CD4-positive, alpha-beta T cell treated with Interleukin-10 for 1 hour (primary cell): ENCODE data around the gene KCNN1.
"Not testable (repeated sequence)": the region's sequence is repeated elsewhere in the genome, so short reads cannot be mapped to it uniquely, and the experiment has no call there.

Source experiments
- DNase-seq: peaks from one replicate; pipeline ENCODE4 v3.0.0-alpha.2; 2020

The KCNN1 gene

GRCh38 chr19:18001777-18002345 lies 35.0 kb downstream of the KCNN1 start:
- no peak for DNase-seq

- DNase-seq = peak; percentile 37
Measured at GRCh38 chr19:18002347-18002850, 35.5 kb downstream of the KCNN1 start.

GRCh38 chr19:18005750-18006149 lies 38.8 kb downstream of the KCNN1 start:
- DNase-seq = not testable (repeated sequence)

- peak; percentile 85 for DNase-seq
Measured at GRCh38 chr19:18007044-18007916, 40.4 kb downstream of the KCNN1 start.

- DNase-seq = peak; percentile 93
Measured at GRCh38 chr19:18007917-18008673, 41.2 kb downstream of the KCNN1 start, which contains the start of gene ARRDC2. TSS of gene ARRDC2 (plus strand) at chr19:18008170. CDS start at chr19:18008311, 141 bp downstream.

- no peak for DNase-seq
Measured at GRCh38 chr19:18008814-18009213, 41.9 kb downstream of the KCNN1 start.

GRCh38 chr19:18009412-18010066 lies 42.6 kb downstream of the KCNN1 start:
- no peak for DNase-seq

GRCh38 chr19:18010149-18010548 lies 43.2 kb downstream of the KCNN1 start:
- DNase-seq = no peak

- no peak for DNase-seq
Measured at GRCh38 chr19:18013210-18014111, 46.6 kb downstream of the KCNN1 start.

GRCh38 chr19:18014197-18014596 lies 47.3 kb downstream of the KCNN1 start:
- DNase-seq = peak; percentile 75

- DNase-seq = no peak
Measured at GRCh38 chr19:18016209-18016910, 49.5 kb downstream of the KCNN1 start.

GRCh38 chr19:18017275-18018083 lies 50.6 kb downstream of the KCNN1 start:
- DNase-seq = no peak

GRCh38 chr19:18020212-18021085 lies 53.5 kb downstream of the KCNN1 start:
- DNase-seq = no peak

- peak; percentile 81 for DNase-seq
Measured at GRCh38 chr19:18021121-18021755, 54.3 kb downstream of the KCNN1 start.

- peak; percentile 78 for DNase-seq
Measured at GRCh38 chr19:18023622-18024251, 56.8 kb downstream of the KCNN1 start.

- no peak for DNase-seq
Measured at GRCh38 chr19:18027151-18027550, 60.2 kb downstream of the KCNN1 start.

GRCh38 chr19:18029617-18030338 lies 62.9 kb downstream of the KCNN1 start:
- no peak for DNase-seq
